Measurements from ENCODE around the gene SMIM33. TPM values are rescaled to one million over a fixed set of nuclear protein-coding genes. Genes with fewer than 3 reads are reported as not detected.

Gene SMIM33
- total RNA-seq (2011; cell fraction: chromatin; rRNA removed; ENCODE audit: low replicate concordance) = not detected in 2 replicates
- not detected in 2 replicates for total RNA-seq (2011; cell fraction: nucleolus; rRNA removed)
- total RNA-seq (2011; cell fraction: nucleoplasm; rRNA removed) = not detected in 2 replicates
- total RNA-seq (2014; rRNA removed) = not detected in 2 replicates
- not detected in 2 replicates for total RNA-seq (2014; rRNA removed; fragmentation: Illumina TruSeq; extraction: Trizol)
- not detected in 2 replicates for total RNA-seq (2015; rRNA removed; fragmentation: Illumina TruSeq; extraction: Trizol)
- not detected in 2 replicates for total RNA-seq (2021)
- not detected in 2 replicates for polyA plus RNA-seq (2011; rRNA removed)
- not detected in 2 replicates for polyA plus RNA-seq (2011; cell fraction: cytosol; rRNA removed)
- polyA plus RNA-seq (2011; cell fraction: nucleus; rRNA removed) = not detected in 2 replicates
- 0.04 TPM in 1 of 2 replicates, not detected in the other for polyA plus RNA-seq (2012)
- polyA plus RNA-seq (2014; fragmentation: Illumina TruSeq; extraction: Trizol) = not detected in 2 replicates
- polyA plus RNA-seq (2014; fragmentation: Nextera tagmentation; extraction: Ambion mirVana) = not detected
- polyA plus RNA-seq (2014; rRNA removed) = not detected in 2 replicates
- not detected in 2 replicates for polyA minus RNA-seq (2011; rRNA and poly(A)+ RNA removed)
- not detected in 2 replicates for polyA minus RNA-seq (2011; cell fraction: cytosol; rRNA and poly(A)+ RNA removed)
- polyA minus RNA-seq (2011; cell fraction: nucleus; rRNA and poly(A)+ RNA removed) = not detected in 2 replicates
- Bru-seq, nascent RNA = not detected
- BruChase-seq, experiment 1, labeled RNA remaining after a 2-hour chase = not detected
- percentile 15 among the genes with signal in this experiment for BruChase-seq, experiment 2, labeled RNA remaining after a 6-hour chase
- long read RNA-seq, experiment 1 = 0 reads
- long read RNA-seq, experiment 2 = 0 reads
- long read RNA-seq, experiment 3 = 0 reads

DNA sequence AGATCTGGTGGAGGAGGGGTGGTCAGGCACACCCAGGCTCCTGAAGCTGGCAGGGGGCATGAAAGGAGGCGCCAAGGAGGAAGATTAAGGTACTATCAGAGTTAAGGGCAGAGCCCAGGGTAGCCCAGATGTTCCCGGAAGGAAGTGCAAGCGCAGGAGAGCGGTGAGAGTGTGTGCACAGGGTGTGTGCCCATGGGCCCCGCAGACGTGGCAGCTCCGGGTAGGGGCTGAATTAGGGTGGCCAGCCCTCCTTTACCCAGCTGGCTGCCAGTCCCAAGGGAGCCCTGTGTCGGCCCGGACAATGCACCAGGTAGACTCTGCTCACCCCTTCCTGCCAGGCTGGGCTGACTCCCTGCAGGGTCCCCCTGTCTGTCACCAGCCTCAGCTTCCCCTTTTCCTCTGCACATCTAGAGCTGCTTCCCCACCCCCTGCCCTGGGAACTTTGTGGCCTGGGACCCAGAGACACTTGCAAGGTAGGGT is at the start of gene SMIM33:
SMIM33 (plus strand) TSS at position 184 of the 480 bp plus-strand sequence; CDS start at position 302, 118 bp downstream.
- no peaks in the 10 kb centered on the region for H4K20me1 ChIP-seq (replicated peaks; ENCODE audit: control insufficient read depth, insufficient read depth, low read length)
- no peak for ATAC-seq
- no peaks in the 10 kb centered on the region for H3K9me3 ChIP-seq (replicated peaks; ENCODE audit: control insufficient read depth, insufficient read depth, low read depth, low read length)
- no peaks in the 10 kb centered on the region for H3K9me1 ChIP-seq (ENCODE audit: control insufficient read depth, insufficient read depth, low read length)
- peak within 1 kb of the TSS in 1 of 2 experiments; percentile 31; a peak in 1 of 4 replicates for H3K9ac ChIP-seq (ENCODE audit: insufficient read depth in 1 of 2, low read depth in 2 of 2, low read length in 2 of 2)
- H3K36me3 ChIP-seq (ENCODE audit: control insufficient read depth, insufficient read depth, low read length) = peaks cover 13% of the 10 kb centered on the region; the same call in 1 of the 3 replicates
- no peak within 1 kb of the TSS for H2AFZ ChIP-seq (ENCODE audit: low read depth, low read length)
- in situ Hi-C loops (cut with MboI) (no loop called here), intact Hi-C loops (cut with micrococcal nuclease) (no loop called here)
- FAIRE-seq = no peak
- 76% methylated on average over 7 of the region's 9 CpGs for WGBS (ENCODE audit: insufficient coverage, low coverage, missing lambda C conversion rate)
- ChIA-PET POLR2A (interaction anchor here (3.0 kb wide), 1 partner anchor 11 kb away, joined by 15 read pairs; the partner anchor contains the start of gene STING1), CTCF (ENCODE audit: low intra/inter-chr PET ratio) (no interaction called here)
- DNase-seq (ENCODE audit: extremely low read depth in 1 of 4, low spot score in 3 of 4) = peak in 1 of 4 experiments; percentile 5
- TF ChIP-seq KLF1 (tag; IDR thresholded peaks at IDR 0.05) = no peak
- no peak for TF ChIP-seq SUPT5H (IDR thresholded peaks at IDR 0.05)
- TF ChIP-seq STAT5A (IDR thresholded peaks at IDR 0.05; ENCODE audit: borderline replicate concordance, low read length) = no peak
- no peak for TF ChIP-seq CTBP1 (IDR thresholded peaks at IDR 0.05; ENCODE audit: borderline replicate concordance)
- TF ChIP-seq ARID2 (IDR thresholded peaks at IDR 0.05) = no peak
- TF ChIP-seq, protein P1, sequence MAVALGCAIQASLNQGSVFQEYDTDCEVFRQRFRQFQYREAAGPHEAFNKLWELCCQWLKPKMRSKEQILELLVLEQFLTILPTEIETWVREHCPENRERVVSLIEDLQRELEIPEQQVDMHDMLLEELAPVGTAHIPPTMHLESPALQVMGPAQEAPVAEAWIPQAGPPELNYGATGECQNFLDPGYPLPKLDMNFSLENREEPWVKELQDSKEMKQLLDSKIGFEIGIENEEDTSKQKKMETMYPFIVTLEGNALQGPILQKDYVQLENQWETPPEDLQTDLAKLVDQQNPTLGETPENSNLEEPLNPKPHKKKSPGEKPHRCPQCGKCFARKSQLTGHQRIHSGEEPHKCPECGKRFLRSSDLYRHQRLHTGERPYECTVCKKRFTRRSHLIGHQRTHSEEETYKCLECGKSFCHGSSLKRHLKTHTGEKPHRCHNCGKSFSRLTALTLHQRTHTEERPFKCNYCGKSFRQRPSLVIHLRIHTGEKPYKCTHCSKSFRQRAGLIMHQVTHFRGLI (CRISPR knock-in tag; IDR thresholded peaks at IDR 0.05) = no peak
- TF ChIP-seq, protein P2, sequence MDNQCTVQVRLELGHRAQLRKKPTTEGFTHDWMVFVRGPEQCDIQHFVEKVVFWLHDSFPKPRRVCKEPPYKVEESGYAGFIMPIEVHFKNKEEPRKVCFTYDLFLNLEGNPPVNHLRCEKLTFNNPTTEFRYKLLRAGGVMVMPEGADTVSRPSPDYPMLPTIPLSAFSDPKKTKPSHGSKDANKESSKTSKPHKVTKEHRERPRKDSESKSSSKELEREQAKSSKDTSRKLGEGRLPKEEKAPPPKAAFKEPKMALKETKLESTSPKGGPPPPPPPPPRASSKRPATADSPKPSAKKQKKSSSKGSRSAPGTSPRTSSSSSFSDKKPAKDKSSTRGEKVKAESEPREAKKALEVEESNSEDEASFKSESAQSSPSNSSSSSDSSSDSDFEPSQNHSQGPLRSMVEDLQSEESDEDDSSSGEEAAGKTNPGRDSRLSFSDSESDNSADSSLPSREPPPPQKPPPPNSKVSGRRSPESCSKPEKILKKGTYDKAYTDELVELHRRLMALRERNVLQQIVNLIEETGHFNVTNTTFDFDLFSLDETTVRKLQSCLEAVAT (IDR thresholded peaks at IDR 0.05) = no peak
- TF ChIP-seq NR2F6 (CRISPR knock-in tag; IDR thresholded peaks at IDR 0.05) = no peak
- TF ChIP-seq TAF7 (tag; IDR thresholded peaks at IDR 0.05) = no peak
- TF ChIP-seq ZNF717 (CRISPR knock-in tag; IDR thresholded peaks at IDR 0.05) = no peak
- no peak for TF ChIP-seq CBFA2T2 (conservative IDR thresholded peaks at IDR 0.05)
- TF ChIP-seq SREBF2 (CRISPR knock-in tag; IDR thresholded peaks at IDR 0.05) = no peak
- no peaks in the 10 kb centered on the region for H3K27me3 ChIP-seq (ENCODE audit: control insufficient read depth in 2 of 2, insufficient read depth in 2 of 2, low read length in 2 of 2)
- no peaks in the 10 kb centered on the region; the same call in 2 of the 3 replicates for H3K79me2 ChIP-seq (ENCODE audit: control insufficient read depth, insufficient read depth, low read length)
- H3K4me1 ChIP-seq (replicated peaks in 1 of 2; ENCODE audit: control insufficient read depth in 2 of 2, insufficient read depth in 2 of 2, low read length in 2 of 2) = peaks cover 31 to 44% of the 10 kb centered on the region in 2 experiments
- H3K4me2 ChIP-seq (ENCODE audit: insufficient read depth, low read length) = no peak within 1 kb of the TSS
- no peak within 1 kb of the TSS for H3K27ac ChIP-seq (ENCODE audit: extremely low read depth, low read depth, low read length)
- no peak within 1 kb of the TSS for H3K4me3 ChIP-seq
- BruUV-seq (replicated peaks) = no TSS peak

Measured in K562 (cell line).